C4-2B (cell line): ENCODE measurements around the gene SLIT3.

ENCODE experiments used
- H3K27ac ChIP-seq: fragments of 450-650 bp; 2 replicates; pipeline ENCODE4 v1.5.1; 2017
- CTCF ChIP-seq: fragments of 450-650 bp; conservative IDR thresholded peaks from 2 replicates; pipeline ENCODE4 v1.5.1; 2017; ENCODE audit warnings: mild to moderate bottlenecking
- ZFX ChIP-seq: fragments of 450-650 bp; IDR thresholded peaks from 2 replicates; pipeline ENCODE4 v1.6.1; 2017

Gene SLIT3

GRCh38 chr5:168674893-168675482 is 626.0 kb downstream of the SLIT3 start:
- H3K27ac ChIP-seq: no peak overlapping the region
- no peak for TF ChIP-seq ZFX
- TF ChIP-seq CTCF: no peak

DNA sequence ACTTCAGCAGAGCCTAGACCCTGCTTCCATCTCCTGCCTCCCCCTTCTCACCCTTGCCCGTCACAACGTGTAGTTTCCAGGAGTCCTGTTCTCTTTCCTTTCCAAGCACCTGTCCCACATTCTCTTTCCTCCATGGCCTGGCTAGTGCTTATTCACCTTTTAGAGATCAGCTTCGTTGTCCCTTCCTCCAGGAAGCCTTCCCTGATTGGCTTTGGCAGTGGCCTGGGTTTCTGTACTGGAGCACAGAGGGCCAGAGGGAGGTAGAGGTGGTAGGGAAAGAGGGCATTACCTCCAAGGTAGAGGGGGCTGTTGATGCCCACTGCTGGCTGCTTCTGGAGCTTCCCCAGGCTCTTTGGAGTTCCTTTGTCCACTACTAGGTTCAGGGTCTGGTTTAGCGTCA is 628.1 kb downstream of the SLIT3 start:
- TF ChIP-seq CTCF: no peak
- TF ChIP-seq ZFX: no peak
- H3K27ac ChIP-seq: no peak overlapping the region

- TF ChIP-seq ZFX (no peak), CTCF (no peak)
- H3K27ac ChIP-seq: no peak overlapping the region
These were observed 628.9 kb downstream of the SLIT3 start for GRCh38 chr5:168672016-168672415.

DNA sequence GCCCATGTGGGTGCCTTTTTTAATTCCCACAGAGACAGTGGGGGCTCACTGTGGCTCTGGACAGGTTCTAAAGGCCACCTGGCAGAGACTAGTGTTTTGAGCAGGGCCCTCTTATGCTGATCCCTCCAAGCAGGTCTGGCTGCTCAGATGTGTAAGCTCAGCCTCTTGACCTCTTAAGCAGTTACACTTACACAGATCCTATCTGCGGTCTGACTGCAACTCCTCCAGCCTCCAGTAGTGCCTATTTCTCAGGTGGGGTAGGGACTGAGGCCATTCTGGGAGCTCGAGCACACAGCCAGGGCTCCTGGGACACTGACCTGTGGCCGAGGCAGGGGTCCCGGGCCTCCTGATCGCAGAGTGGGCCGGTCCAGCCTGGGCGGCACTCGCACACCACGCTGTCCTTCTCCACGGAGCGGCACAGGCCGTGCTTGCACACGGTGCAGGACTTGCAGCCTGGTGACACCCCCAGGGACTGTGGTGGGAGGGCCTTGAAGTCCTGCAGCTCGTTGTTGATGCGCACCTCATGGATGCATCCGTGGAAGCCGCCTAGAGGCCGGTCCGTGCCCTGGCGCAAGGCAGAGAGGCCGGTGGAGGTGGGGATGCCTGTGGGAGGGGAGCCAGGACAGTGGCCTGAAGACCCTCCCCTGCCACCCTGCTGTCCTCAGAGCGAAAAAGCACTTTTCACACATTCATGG is 629.9 kb downstream of the SLIT3 start:
- no peak overlapping the region for H3K27ac ChIP-seq
- no peak for TF ChIP-seq ZFX
- TF ChIP-seq CTCF: no peak

- TF ChIP-seq CTCF (no peak), ZFX (no peak)
These were observed 631.1 kb downstream of the SLIT3 start for GRCh38 chr5:168669668-168670378.

GRCh38 chr5:168669156-168669555 is 631.8 kb downstream of the SLIT3 start:
- no peak for TF ChIP-seq CTCF
- TF ChIP-seq ZFX: no peak
- H3K27ac ChIP-seq: no peak overlapping the region

More at GRCh38 chr5:168669668-168670378, 631.1 kb downstream of the SLIT3 start:
- no peak overlapping the region for H3K27ac ChIP-seq

- H3K27ac ChIP-seq: no peak overlapping the region
- no peak for TF ChIP-seq CTCF
- no peak for TF ChIP-seq ZFX
These were observed 632.9 kb downstream of the SLIT3 start for GRCh38 chr5:168668078-168668477.
